Prostate gland (tissue), 2 donors: ENCODE results near the gene ALPG.

Source experiments
- CTCF ChIP-seq, 4 experiments: fragments of 200-600 bp in 2 of 4; fragments of 450-650 bp in 2 of 4; sonication (generic) in 2 of 4; IDR thresholded peaks; 1 replicate in 3 of 4; 2 replicates in 1 of 4; pipeline ENCODE4 v1.5.1; 2016 to 2019; ENCODE audit warnings: antibody characterized with exemption in 4 of 4, mild to moderate bottlenecking in 2 of 4, moderate library complexity in 2 of 4
- POLR2A ChIP-seq: fragments of 450-650 bp; IDR thresholded peaks from one replicate; pipeline ENCODE4 v1.6.1; 2016; ENCODE audit warnings: antibody characterized with exemption, mild to moderate bottlenecking
- POLR2AphosphoS5 ChIP-seq: sonication (generic); formaldehyde crosslinking; IDR thresholded peaks from one replicate; pipeline ENCODE4 v1.6.1; 2017; ENCODE audit warnings: antibody characterized with exemption

- TF ChIP-seq POLR2AphosphoS5 (no peak), CTCF (IDR thresholded peaks at IDR 0.05) (no peak), POLR2A (no peak)
Measured at GRCh38 chr2:232419245-232420072, 12.8 kb downstream of the ALPG start.
